Skeletal muscle tissue (tissue), 4 donors: ENCODE results near the gene FRMPD4. TPM values are rescaled to one million over a fixed set of nuclear protein-coding genes. Genes with fewer than 3 reads are reported as not detected.

Experiments used
- H3K27ac ChIP-seq: one replicate; pipeline ENCODE4 v1.7.0; 2013; ENCODE audit warnings: mild to moderate bottlenecking, low read depth, low read length, inconsistent platforms
- H3K27me3 ChIP-seq, 3 donors: one replicate each; pipeline ENCODE4 v1.7.0; 2013; ENCODE audit warnings: low read length in 3 of 3; ENCODE audit not compliant: control insufficient read depth in 3 of 3, insufficient read depth in 3 of 3
- H3K36me3 ChIP-seq, 3 donors: one replicate each; pipeline ENCODE4 v1.7.0; 2013; ENCODE audit warnings: low read length in 3 of 3; ENCODE audit not compliant: control insufficient read depth in 3 of 3, insufficient read depth in 3 of 3
- H3K4me1 ChIP-seq, 3 donors: one replicate each; pipeline ENCODE4 v1.7.0; 2013; ENCODE audit warnings: low read length in 3 of 3, mild to moderate bottlenecking in 3 of 3; ENCODE audit not compliant: control insufficient read depth in 3 of 3, insufficient read depth in 3 of 3
- H3K4me3 ChIP-seq, 3 donors: one replicate each; pipeline ENCODE4 v1.7.0; 2013; ENCODE audit warnings: low read length in 3 of 3
- H3K9ac ChIP-seq, 3 donors: one replicate each; pipeline ENCODE4 v1.7.0; 2013; ENCODE audit warnings: low read length in 3 of 3, mild to moderate bottlenecking in 3 of 3, moderate library complexity in 2 of 3, low read depth in 1 of 3
- H3K9me3 ChIP-seq, 3 donors: one replicate each; pipeline ENCODE4 v1.7.0; 2013; ENCODE audit warnings: low read length in 3 of 3; ENCODE audit not compliant: control insufficient read depth in 3 of 3
- total RNA-seq: library from RNA; depleted of rRNA; stranded (reverse); fragments of >200 nt; gene quantifications from one replicate; pipeline ENCODE4 v1.2.3, GENCODE V29; 2014
- donor health status: Osteomylitis.

Gene FRMPD4
- total RNA-seq, 1 donor from 2014 or later, result 1.0 TPM

DNA sequence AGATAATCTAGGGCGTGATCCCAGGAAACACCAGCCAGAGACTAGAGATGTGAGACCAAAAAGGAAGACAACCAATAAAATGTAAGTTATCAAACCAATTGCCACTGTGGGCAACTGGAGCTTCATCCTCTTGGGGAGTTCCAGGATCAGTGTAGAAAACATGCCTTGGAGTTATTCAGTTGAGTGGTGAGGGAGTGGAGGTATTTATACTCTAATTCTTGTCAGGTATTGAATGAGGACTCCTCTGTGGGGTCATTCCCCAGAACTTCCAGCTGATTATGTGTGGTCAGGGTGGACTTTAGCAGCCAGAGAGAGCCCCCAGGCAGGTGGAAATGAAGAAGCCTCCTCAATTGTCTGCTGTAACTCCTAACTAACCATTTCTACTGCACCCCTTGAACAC lies 509.0 kb downstream of the FRMPD4 start:
- Histone ChIP-seq H3K36me3 (no peaks in the 10 kb centered on the region), H3K4me1 (no peaks in the 10 kb centered on the region), H3K4me3 (no peak overlapping the region), H3K27me3 (no peaks in the 10 kb centered on the region), H3K27ac (no peak overlapping the region), H3K9ac (no peak overlapping the region), H3K9me3 (no peaks in the 10 kb centered on the region)

DNA sequence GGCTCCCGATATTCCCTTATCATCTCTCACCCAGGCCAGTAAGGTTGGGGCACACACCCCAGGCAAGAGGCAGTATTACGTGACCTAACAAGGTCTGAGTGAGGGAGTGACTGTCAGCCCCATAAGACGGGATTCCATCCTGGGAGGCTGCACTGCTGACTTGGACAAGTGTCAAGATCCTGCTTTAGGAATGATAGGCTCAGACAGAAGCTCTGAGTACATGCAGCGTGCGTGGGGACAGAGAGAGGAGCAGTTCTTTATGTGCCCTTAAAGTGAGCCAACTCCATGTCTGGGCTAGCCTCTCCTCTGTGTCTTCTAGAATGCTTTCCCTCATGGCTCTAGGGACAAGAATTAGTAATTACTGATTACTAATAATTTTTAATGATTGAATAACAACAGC lies 510.7 kb downstream of the FRMPD4 start:
- H3K4me3 ChIP-seq, result no peak overlapping the region
- H3K27ac ChIP-seq, result no peak overlapping the region
- no peaks in the 10 kb centered on the region for H3K9me3 ChIP-seq
- no peak overlapping the region for H3K9ac ChIP-seq
- H3K27me3 ChIP-seq, result no peaks in the 10 kb centered on the region
- H3K36me3 ChIP-seq, result no peaks in the 10 kb centered on the region
- H3K4me1 ChIP-seq, result no peaks in the 10 kb centered on the region

DNA sequence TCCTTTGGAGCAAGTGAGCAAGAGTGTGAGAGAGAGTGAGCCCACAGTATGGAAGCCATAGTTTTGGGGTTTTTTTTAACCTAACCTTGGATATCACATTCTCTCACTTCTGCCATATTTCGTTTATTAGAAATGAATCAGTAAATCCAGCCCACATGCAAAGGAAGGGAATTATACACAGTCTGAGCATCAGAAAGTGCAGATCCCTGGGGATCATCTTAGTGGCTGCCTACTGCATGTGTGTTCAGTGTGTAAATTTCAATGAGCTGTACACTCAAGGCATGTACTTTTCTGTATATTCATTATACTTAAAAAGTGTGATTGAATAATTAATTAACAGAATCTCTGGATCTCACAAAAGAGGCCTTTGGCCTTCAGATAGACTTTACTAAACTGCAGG lies 519.2 kb downstream of the FRMPD4 start:
- Histone ChIP-seq H3K27me3 (no peaks in the 10 kb centered on the region), H3K9me3 (no peaks in the 10 kb centered on the region), H3K4me3 (no peak overlapping the region), H3K9ac (no peak overlapping the region), H3K4me1 (no peaks in the 10 kb centered on the region), H3K27ac (no peak overlapping the region), H3K36me3 (no peaks in the 10 kb centered on the region)

DNA sequence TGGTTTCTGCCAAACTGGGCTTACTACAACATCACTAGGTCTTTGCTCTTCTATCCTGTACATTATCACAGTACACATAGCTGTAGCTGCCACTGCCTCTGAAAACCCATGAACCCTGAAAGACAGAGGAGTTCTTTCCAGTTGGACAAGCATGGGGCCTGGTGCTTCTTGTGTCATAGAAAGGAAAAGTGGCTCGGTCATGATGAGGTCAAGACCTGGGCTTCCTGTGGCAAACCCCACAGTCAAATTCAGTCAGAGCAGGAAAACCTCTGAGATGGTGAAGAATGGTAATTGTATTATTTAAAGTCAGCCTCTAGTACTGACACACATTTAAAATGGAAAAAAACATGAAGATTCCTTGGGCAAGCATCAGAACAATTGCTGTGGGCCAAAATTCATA lies 519.6 kb downstream of the FRMPD4 start:
- Histone ChIP-seq H3K4me3 (no peak overlapping the region), H3K9me3 (no peaks in the 10 kb centered on the region), H3K27ac (no peak overlapping the region), H3K4me1 (no peaks in the 10 kb centered on the region), H3K27me3 (no peaks in the 10 kb centered on the region), H3K9ac (no peak overlapping the region), H3K36me3 (no peaks in the 10 kb centered on the region)

- Histone ChIP-seq H3K36me3 (no peaks in the 10 kb centered on the region), H3K27me3 (no peaks in the 10 kb centered on the region), H3K9me3 (no peaks in the 10 kb centered on the region), H3K9ac (no peak overlapping the region), H3K4me3 (no peak overlapping the region), H3K27ac (no peak overlapping the region), H3K4me1 (no peaks in the 10 kb centered on the region)
Measured at GRCh38 chrX:12661464-12661863, 523.2 kb downstream of the FRMPD4 start.

DNA sequence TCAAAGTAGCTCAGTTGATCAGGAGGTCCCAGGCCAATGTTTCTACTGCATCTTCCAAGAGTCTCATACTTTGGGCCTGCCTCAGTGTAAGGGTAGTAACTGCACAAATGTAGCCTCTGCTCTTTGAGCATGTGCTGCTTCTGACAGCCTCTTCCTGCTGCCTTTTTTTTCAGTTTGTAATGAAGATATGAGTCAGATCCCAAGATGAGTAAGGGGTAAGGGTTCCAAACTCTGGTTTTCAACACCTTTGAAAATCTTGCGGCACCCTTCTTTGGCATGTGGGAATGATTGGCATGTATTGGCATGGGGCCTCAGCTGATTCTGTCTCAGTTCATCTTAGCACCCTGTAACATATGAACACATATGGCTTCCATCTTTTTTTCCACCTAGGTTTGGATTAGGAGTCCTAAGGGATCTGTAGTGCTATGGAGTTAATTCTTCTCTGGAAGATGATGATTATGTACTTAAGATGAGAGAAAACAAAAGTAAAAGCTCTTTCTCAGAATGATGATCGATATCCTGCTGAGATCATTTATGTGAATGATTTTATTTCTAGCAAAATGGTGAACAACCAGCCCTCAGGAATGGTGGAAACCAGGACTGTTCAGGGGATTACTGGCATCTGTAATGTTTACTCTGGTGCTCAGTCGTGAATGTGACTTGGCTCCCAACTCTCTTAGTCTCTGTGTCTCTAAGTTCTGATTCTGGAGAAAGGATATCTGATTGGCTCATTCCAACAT lies 534.3 kb downstream of the FRMPD4 start:
- Histone ChIP-seq H3K27me3 (no peaks in the 10 kb centered on the region), H3K36me3 (no peaks in the 10 kb centered on the region), H3K4me1 (no peaks in the 10 kb centered on the region), H3K9me3 (no peaks in the 10 kb centered on the region), H3K4me3 (no peak overlapping the region), H3K27ac (no peak overlapping the region), H3K9ac (no peak overlapping the region)

GRCh38 chrX:12673487-12673886 lies 535.2 kb downstream of the FRMPD4 start:
- H3K27ac ChIP-seq, result no peak overlapping the region
- H3K9ac ChIP-seq, result no peak overlapping the region
- H3K4me3 ChIP-seq, result no peak overlapping the region
- H3K27me3 ChIP-seq, result no peaks in the 10 kb centered on the region
- H3K9me3 ChIP-seq, result no peaks in the 10 kb centered on the region
- H3K4me1 ChIP-seq, result no peaks in the 10 kb centered on the region
- H3K36me3 ChIP-seq, result no peaks in the 10 kb centered on the region

DNA sequence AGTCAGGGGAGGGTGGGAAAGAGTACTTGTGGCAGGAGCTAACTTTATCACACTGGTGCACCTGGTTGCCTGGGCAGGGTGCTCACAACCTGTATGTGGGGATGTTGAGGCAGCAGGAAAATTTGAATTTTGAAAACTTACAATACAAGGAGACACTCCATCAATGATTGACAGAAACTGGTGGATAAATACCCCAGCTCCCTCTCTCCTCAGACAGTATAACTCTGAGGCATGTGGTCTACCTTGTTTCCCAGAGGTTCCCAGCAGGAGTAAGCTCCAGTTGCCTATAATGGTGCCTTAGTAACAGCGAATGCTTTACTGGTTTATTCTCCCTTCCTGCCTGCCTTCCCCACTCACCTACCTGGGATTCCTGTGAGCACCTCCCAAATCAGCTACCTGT lies 541.2 kb downstream of the FRMPD4 start:
- Histone ChIP-seq H3K4me1 (no peaks in the 10 kb centered on the region), H3K4me3 (no peak overlapping the region), H3K9ac (no peak overlapping the region), H3K9me3 (no peaks in the 10 kb centered on the region), H3K27me3 (no peaks in the 10 kb centered on the region), H3K36me3 (no peaks in the 10 kb centered on the region), H3K27ac (no peak overlapping the region)

- Histone ChIP-seq H3K9ac (no peak overlapping the region), H3K27ac (no peak overlapping the region), H3K4me3 (no peak overlapping the region), H3K36me3 (no peaks in the 10 kb centered on the region), H3K27me3 (no peaks in the 10 kb centered on the region), H3K9me3 (no peaks in the 10 kb centered on the region), H3K4me1 (no peaks in the 10 kb centered on the region)
Measured at GRCh38 chrX:12681047-12681446, 542.8 kb downstream of the FRMPD4 start.

- Histone ChIP-seq H3K9me3 (no peaks in the 10 kb centered on the region), H3K9ac (no peak overlapping the region), H3K4me3 (no peak overlapping the region), H3K36me3 (no peaks in the 10 kb centered on the region), H3K27ac (no peak overlapping the region), H3K27me3 (peaks cover 0 to 3% (median 0%) of the 10 kb centered on the region in 3 donors), H3K4me1 (no peaks in the 10 kb centered on the region)
Measured at GRCh38 chrX:12685541-12685940, 547.3 kb downstream of the FRMPD4 start.
